Spleen (tissue), 11 donors: ENCODE data around the gene POMT2. TPM values are rescaled to one million over a fixed set of nuclear protein-coding genes. Genes with fewer than 3 reads are reported as not detected.
A peak's percentile ranks its signal among the peaks of the same experiment; 100 is the strongest.

ENCODE experiments used
- DNase-seq: peaks from one replicate; pipeline ENCODE4 v3.0.0-alpha.2; 2020
- H3K27ac ChIP-seq, 8 donors: fragments of 200-600 bp; sonication (generic) in 7 of 8; 1 replicate in 4 of 8; 2 replicates in 4 of 8; pipeline versions ENCODE4 v1.5.0 to v1.8.0; 2016 to 2021; ENCODE audit warnings: inconsistent platforms in 4 of 8, mild to moderate bottlenecking in 4 of 8, moderate library complexity in 1 of 8
- H3K27me3 ChIP-seq, 7 donors: fragments of 200-600 bp; sonication (generic) in 6 of 7; replicated peaks in 1 of 7; 1 replicate in 4 of 7; 2 replicates in 3 of 7; pipeline versions ENCODE4 v1.5.0 to v1.8.0; 2016 to 2021; ENCODE audit warnings: inconsistent platforms in 3 of 7, mild to moderate bottlenecking in 1 of 7
- H3K36me3 ChIP-seq, 6 donors: fragments of 200-600 bp; sonication (generic) in 5 of 6; 1 replicate in 4 of 6; 2 replicates in 2 of 6; pipeline versions ENCODE4 v1.5.0 to v1.8.0; 2016 to 2021; ENCODE audit warnings: inconsistent platforms in 2 of 6
- H3K4me1 ChIP-seq, 6 donors: fragments of 200-600 bp; sonication (generic) in 5 of 6; 1 replicate in 3 of 6; 2 replicates in 3 of 6; pipeline versions ENCODE4 v1.5.0 to v1.8.0; 2016 to 2021; ENCODE audit warnings: inconsistent platforms in 3 of 6
- H3K4me3 ChIP-seq, 8 donors: fragments of 200-600 bp; sonication (generic) in 7 of 8; 1 replicate in 4 of 8; 2 replicates in 4 of 8; pipeline versions ENCODE4 v1.5.0 to v1.8.0; 2016 to 2021; ENCODE audit warnings: inconsistent platforms in 4 of 8, mild to moderate bottlenecking in 4 of 8, moderate library complexity in 2 of 8
- H3K9me3 ChIP-seq, 8 donors: fragments of 200-600 bp; sonication (generic) in 7 of 8; 1 replicate in 4 of 8; 2 replicates in 4 of 8; pipeline versions ENCODE4 v1.5.0 to v1.8.0; 2016 to 2021; ENCODE audit warnings: inconsistent platforms in 4 of 8
- POLR2A ChIP-seq, 3 donors: fragments of 450-650 bp; IDR thresholded peaks; one replicate each; pipeline ENCODE4 v1.5.1; 2017; ENCODE audit warnings: antibody characterized with exemption in 3 of 3, mild to moderate bottlenecking in 1 of 3
- POLR2AphosphoS5 ChIP-seq, 3 donors: sonication (generic); formaldehyde crosslinking; IDR thresholded peaks; one replicate each; pipeline ENCODE4 v1.5.1; 2017; ENCODE audit warnings: antibody characterized with exemption in 3 of 3
- WGBS, 5 donors: extraction: QIAGEN DNeasy Blood & Tissue Kit in 3 of 5; methylation state at CpG; one replicate each; pipeline versions ENCODE4 v1.1.5 to v1.1.7; 2013 to 2018; 5-methylcytosine and 5-hydroxymethylcytosine counted together
- intact Hi-C: fragments of 100-400 bp; cut with DNase I; formaldehyde crosslinking; loops from one replicate; pipeline ENCODE4 v1.15.0; 2023; ENCODE audit warnings: low total_unique reads
- polyA plus RNA-seq, 3 donors: library from polyadenylated mRNA; stranded (reverse); fragments of 200-250 nt; gene quantifications; one replicate each; pipeline ENCODE4 v1.2.1, GENCODE V29; 2013
- total RNA-seq, 7 donors: library from RNA; depleted of rRNA in 3 of 7; stranded (reverse); fragments of >200 nt in 3 of 7; fragmentation: NEBNext Ultra II Directional in 4 of 7; extraction: Animal tissue kit (Norgen Biotek cat#: 25700) in 4 of 7; gene quantifications; one replicate each; pipeline versions ENCODE4 v1.1.0 to v1.2.1, GENCODE V29; 2016 to 2021
- TF ChIP-seq, protein P1 (sequence below), 11 experiments: fragments of 200-600 bp in 7 of 11; fragments of 450-650 bp in 4 of 11; sonication (generic) in 4 of 11; IDR thresholded peaks in 8 of 11; conservative IDR thresholded peaks in 3 of 11; 1 replicate in 7 of 11; 2 replicates in 4 of 11; pipeline versions ENCODE4 v1.4.0 to v1.8.0; 2016 to 2021; ENCODE audit warnings: antibody characterized with exemption in 11 of 11, inconsistent platforms in 4 of 11, mild to moderate bottlenecking in 1 of 11
- donor health status: healthy with polysubstance abuse.
- donor health status: DM: no; HTN: no; CAD: no; lungs with moderate emphysema.
- donor health status: DM: no; HTN: no; CAD: no.
- donor health status: Bipolar disorder and iron deficiency.
- donor health status: healthy.
- donor health status: DM: no; HTN: no; CAD: no.
- donor health status: DM: yes; HTN: yes; CAD: no.

Gene POMT2
- total and polyA plus RNA-seq, 10 donors, result 5.4 to 23.6 (median 16.6) TPM

DNA sequence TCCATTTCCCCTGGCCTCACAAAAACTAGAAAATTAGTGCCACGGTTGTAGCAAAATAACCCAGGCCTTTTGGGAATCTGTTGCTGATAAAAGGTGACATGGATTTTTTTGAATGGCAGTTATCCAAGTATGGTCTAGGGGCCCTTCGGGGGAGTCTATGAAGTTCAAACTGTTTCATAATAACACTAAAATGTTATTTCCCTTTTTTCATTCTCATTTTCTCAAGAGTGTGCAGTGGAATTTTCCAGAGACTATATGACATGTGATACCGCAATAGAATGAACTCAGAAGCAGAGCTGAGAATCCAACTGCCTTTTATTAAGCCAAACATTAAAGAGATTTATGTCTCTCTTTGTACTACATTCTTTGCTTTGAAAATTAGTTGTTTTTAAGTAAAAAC is 27.1 kb upstream of the POMT2 start:
- H3K9me3 ChIP-seq, result no peaks in the 10 kb centered on the region
- 24 to 42% (median 36%) methylated on average over 3 of the region's 3 CpGs for WGBS, 5 donors
- H3K27ac ChIP-seq, result peak overlapping the region in 4 of 8 donors; percentile 37 to 60 (median 38)
- DNase-seq, result no peak
- TF ChIP-seq POLR2A (IDR thresholded peaks at IDR 0.05), result no peak
- TF ChIP-seq, protein P1, sequence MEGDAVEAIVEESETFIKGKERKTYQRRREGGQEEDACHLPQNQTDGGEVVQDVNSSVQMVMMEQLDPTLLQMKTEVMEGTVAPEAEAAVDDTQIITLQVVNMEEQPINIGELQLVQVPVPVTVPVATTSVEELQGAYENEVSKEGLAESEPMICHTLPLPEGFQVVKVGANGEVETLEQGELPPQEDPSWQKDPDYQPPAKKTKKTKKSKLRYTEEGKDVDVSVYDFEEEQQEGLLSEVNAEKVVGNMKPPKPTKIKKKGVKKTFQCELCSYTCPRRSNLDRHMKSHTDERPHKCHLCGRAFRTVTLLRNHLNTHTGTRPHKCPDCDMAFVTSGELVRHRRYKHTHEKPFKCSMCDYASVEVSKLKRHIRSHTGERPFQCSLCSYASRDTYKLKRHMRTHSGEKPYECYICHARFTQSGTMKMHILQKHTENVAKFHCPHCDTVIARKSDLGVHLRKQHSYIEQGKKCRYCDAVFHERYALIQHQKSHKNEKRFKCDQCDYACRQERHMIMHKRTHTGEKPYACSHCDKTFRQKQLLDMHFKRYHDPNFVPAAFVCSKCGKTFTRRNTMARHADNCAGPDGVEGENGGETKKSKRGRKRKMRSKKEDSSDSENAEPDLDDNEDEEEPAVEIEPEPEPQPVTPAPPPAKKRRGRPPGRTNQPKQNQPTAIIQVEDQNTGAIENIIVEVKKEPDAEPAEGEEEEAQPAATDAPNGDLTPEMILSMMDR (IDR thresholded peaks at IDR 0.05 in 8 of 11, conservative IDR thresholded peaks at IDR 0.05 in 3 of 11), result no peak
- no peak for TF ChIP-seq POLR2AphosphoS5 (IDR thresholded peaks at IDR 0.05)
- H3K4me3 ChIP-seq, result no peak overlapping the region
- H3K36me3 ChIP-seq, result peaks cover 0 to 61% (median 30%) of the 10 kb centered on the region in 6 donors
- H3K4me1 ChIP-seq, result peaks cover 0 to 19% (median 5%) of the 10 kb centered on the region in 6 donors
- intact Hi-C loops, result no loop called here
- no peaks in the 10 kb centered on the region for H3K27me3 ChIP-seq

GRCh38 chr14:77346495-77346894 is 25.8 kb upstream of the POMT2 start:
- TF ChIP-seq, protein P1 (IDR thresholded peaks at IDR 0.05 in 8 of 11, conservative IDR thresholded peaks at IDR 0.05 in 3 of 11), result no peak
- TF ChIP-seq POLR2A (IDR thresholded peaks at IDR 0.05) (no peak), POLR2AphosphoS5 (IDR thresholded peaks at IDR 0.05) (no peak)
- intact Hi-C loops, result no loop called here
- Histone ChIP-seq H3K27ac (no peak overlapping the region), H3K27me3 (no peaks in the 10 kb centered on the region), H3K9me3 (no peaks in the 10 kb centered on the region), H3K4me1 (peaks cover 0 to 19% (median 5%) of the 10 kb centered on the region in 6 donors), H3K36me3 (peaks cover 0 to 74% (median 43%) of the 10 kb centered on the region in 6 donors), H3K4me3 (no peak overlapping the region)
- 84 to 98% (median 91%) methylated on average over 2 of the region's 2 CpGs for WGBS, 5 donors
- DNase-seq, result no peak

GRCh38 chr14:77344377-77344996 is 23.8 kb upstream of the POMT2 start:
- DNase-seq, result no peak
- WGBS, 5 donors, result 88 to 92% (median 90%) methylated on average over 3 of the region's 3 CpGs
- intact Hi-C loops, result no loop called here

GRCh38 chr14:77343662-77344061 is 23.0 kb upstream of the POMT2 start:
- H3K27me3 ChIP-seq, result no peaks in the 10 kb centered on the region
- H3K4me3 ChIP-seq, result no peak overlapping the region
- TF ChIP-seq POLR2A (IDR thresholded peaks at IDR 0.05) (no peak), POLR2AphosphoS5 (IDR thresholded peaks at IDR 0.05) (no peak)
- TF ChIP-seq, protein P1 (IDR thresholded peaks at IDR 0.05 in 8 of 11, conservative IDR thresholded peaks at IDR 0.05 in 3 of 11), result no peak
- H3K36me3 ChIP-seq, result peaks cover 0 to 75% (median 50%) of the 10 kb centered on the region in 6 donors
- WGBS, 5 donors, result 79 to 91% (median 87%) methylated on average over 2 of the region's 2 CpGs
- no peaks in the 10 kb centered on the region for H3K9me3 ChIP-seq
- intact Hi-C loops, result no loop called here
- peaks cover 0 to 18% (median 5%) of the 10 kb centered on the region in 6 donors for H3K4me1 ChIP-seq
- no peak for DNase-seq
- no peak overlapping the region for H3K27ac ChIP-seq

More at GRCh38 chr14:77344377-77344996, 23.8 kb upstream of the POMT2 start:
- TF ChIP-seq POLR2AphosphoS5 (IDR thresholded peaks at IDR 0.05) (no peak), POLR2A (IDR thresholded peaks at IDR 0.05) (no peak)
- TF ChIP-seq, protein P1 (IDR thresholded peaks at IDR 0.05 in 8 of 11, conservative IDR thresholded peaks at IDR 0.05 in 3 of 11), result no peak
- Histone ChIP-seq H3K27me3 (no peaks in the 10 kb centered on the region), H3K4me1 (peaks cover 0 to 19% (median 5%) of the 10 kb centered on the region in 6 donors), H3K9me3 (no peaks in the 10 kb centered on the region), H3K27ac (no peak overlapping the region), H3K36me3 (peaks cover 0 to 74% (median 50%) of the 10 kb centered on the region in 6 donors), H3K4me3 (no peak overlapping the region)
